Peyer's patch (tissue), 4 donors: ENCODE results near the gene NUMBL. TPM values are rescaled to one million over a fixed set of nuclear protein-coding genes. Genes with fewer than 3 reads are reported as not detected.

Experiments used
- DNase-seq, 3 donors: peaks; one replicate each; pipeline ENCODE4 v3.0.0-alpha.2; 2017 to 2019
- H3K27ac ChIP-seq, 4 donors: fragments of 200-600 bp; sonication (generic); one replicate each; pipeline ENCODE4 v1.5.1; 2016 to 2019
- H3K27me3 ChIP-seq, 2 donors: fragments of 200-600 bp; sonication (generic); one replicate each; pipeline ENCODE4 v1.5.1; 2019
- H3K36me3 ChIP-seq, 3 donors: fragments of 200-600 bp; sonication (generic); one replicate each; pipeline ENCODE4 v1.5.1; 2016 to 2019
- H3K4me1 ChIP-seq, 4 donors: fragments of 200-600 bp; sonication (generic); one replicate each; pipeline ENCODE4 v1.5.1; 2016 to 2019
- H3K4me3 ChIP-seq, 4 donors: fragments of 200-600 bp; sonication (generic); 1 replicate in 3 of 4; 2 replicates in 1 of 4; pipeline ENCODE4 v1.5.1; 2016 to 2019; ENCODE audit warnings: mild to moderate bottlenecking in 1 of 4
- H3K9me3 ChIP-seq, 4 donors: fragments of 200-600 bp; sonication (generic); one replicate each; pipeline ENCODE4 v1.5.1; 2016 to 2019; ENCODE audit warnings: mild to moderate bottlenecking in 1 of 4
- CTCF ChIP-seq, 6 experiments: fragments of 450-650 bp in 4 of 6; fragments of 200-600 bp in 2 of 6; sonication (generic) in 1 of 6; IDR thresholded peaks; one replicate each; pipeline ENCODE4 v1.5.1; 2017 to 2019; ENCODE audit warnings: antibody characterized with exemption in 6 of 6, mild to moderate bottlenecking in 3 of 6, moderate library complexity in 1 of 6
- POLR2A ChIP-seq, 2 donors: fragments of 450-650 bp; IDR thresholded peaks; one replicate each; pipeline ENCODE4 v1.5.1; 2017; ENCODE audit warnings: antibody characterized with exemption in 2 of 2, mild to moderate bottlenecking in 2 of 2, moderate library complexity in 2 of 2
- total RNA-seq, 4 donors: library from RNA; depleted of rRNA; stranded (reverse); fragments of >200 nt; gene quantifications; one replicate each; pipeline ENCODE4 v1.1.0, GENCODE V29; 2016

NUMBL gene
- total RNA-seq, 4 donors from 2014 or later = 10.9 to 151 (median 27.9) TPM

GRCh38 chr19:40687525-40688016, 2.9 kb downstream of the NUMBL start:
- no peaks in the 10 kb centered on the region for H3K9me3 ChIP-seq
- peak overlapping the region; percentile 21 to 82 (median 48) for H3K27ac ChIP-seq
- H3K4me1 ChIP-seq = peaks cover 0 to 19% (median 11%) of the 10 kb centered on the region in 4 donors
- TF ChIP-seq POLR2A (IDR thresholded peaks at IDR 0.05) (no peak), CTCF (IDR thresholded peaks at IDR 0.05) (no peak)
- peak overlapping the region in 1 of 4 donors; percentile 3 for H3K4me3 ChIP-seq
- H3K27me3 ChIP-seq = no peaks in the 10 kb centered on the region
- DNase-seq = peak; percentile 75 to 92 (median 88)
- peaks cover 0 to 34% (median 0%) of the 10 kb centered on the region in 3 donors for H3K36me3 ChIP-seq

- Histone ChIP-seq H3K4me3 (no peak overlapping the region), H3K36me3 (peaks cover 0 to 38% (median 0%) of the 10 kb centered on the region in 3 donors), H3K4me1 (peaks cover 0 to 19% (median 11%) of the 10 kb centered on the region in 4 donors), H3K27me3 (no peaks in the 10 kb centered on the region), H3K27ac (peak overlapping the region; percentile 17 to 82 (median 39)), H3K9me3 (no peaks in the 10 kb centered on the region)
- no peak for DNase-seq
- TF ChIP-seq CTCF (IDR thresholded peaks at IDR 0.05) (no peak), POLR2A (IDR thresholded peaks at IDR 0.05) (no peak)
Measured at GRCh38 chr19:40686882-40687524, 3.4 kb downstream of the NUMBL start.

- Histone ChIP-seq H3K27ac (no peak overlapping the region), H3K9me3 (no peaks in the 10 kb centered on the region), H3K4me1 (peaks cover 0 to 10% (median 4%) of the 10 kb centered on the region in 4 donors), H3K36me3 (peaks cover 0 to 41% (median 0%) of the 10 kb centered on the region in 3 donors), H3K27me3 (no peaks in the 10 kb centered on the region), H3K4me3 (no peak overlapping the region)
- DNase-seq = no peak
- TF ChIP-seq POLR2A (IDR thresholded peaks at IDR 0.05) (no peak), CTCF (IDR thresholded peaks at IDR 0.05) (no peak)
Measured at GRCh38 chr19:40685563-40685962, 4.9 kb downstream of the NUMBL start.

- Histone ChIP-seq H3K27me3 (no peaks in the 10 kb centered on the region), H3K36me3 (peaks cover 0 to 46% (median 0%) of the 10 kb centered on the region in 3 donors), H3K9me3 (no peaks in the 10 kb centered on the region), H3K4me3 (no peak overlapping the region), H3K4me1 (peaks cover 0 to 8% (median 3%) of the 10 kb centered on the region in 4 donors), H3K27ac (no peak overlapping the region)
- DNase-seq = no peak
- TF ChIP-seq POLR2A (IDR thresholded peaks at IDR 0.05) (no peak), CTCF (IDR thresholded peaks at IDR 0.05) (no peak)
Measured at GRCh38 chr19:40685016-40685526, 5.4 kb downstream of the NUMBL start.

GRCh38 chr19:40684280-40684679, 6.2 kb downstream of the NUMBL start:
- Histone ChIP-seq H3K27ac (no peak overlapping the region), H3K4me1 (peaks cover 0 to 8% (median 0%) of the 10 kb centered on the region in 4 donors), H3K4me3 (no peak overlapping the region), H3K9me3 (no peaks in the 10 kb centered on the region), H3K36me3 (peaks cover 0 to 50% (median 0%) of the 10 kb centered on the region in 3 donors), H3K27me3 (no peaks in the 10 kb centered on the region)
- TF ChIP-seq POLR2A (IDR thresholded peaks at IDR 0.05) (no peak), CTCF (IDR thresholded peaks at IDR 0.05) (no peak)
- no peak for DNase-seq
